22Rv1 (cell line): ENCODE measurements around the gene CORO1C.
"Not testable (repeated sequence)": the region's sequence is repeated elsewhere in the genome, so short reads cannot be mapped to it uniquely, and the experiment has no call there.

ENCODE experiments used
- ZFX ChIP-seq: fragments of 450-650 bp; IDR thresholded peaks from 2 replicates; pipeline ENCODE4 v1.6.1; 2017; ENCODE audit warnings: antibody characterized with exemption, borderline replicate concordance
- TF ChIP-seq, protein P1 (sequence below): fragments of 450-650 bp; IDR thresholded peaks from 2 replicates; pipeline ENCODE4 v1.5.1; 2017; ENCODE audit warnings: mild to moderate bottlenecking

DNA sequence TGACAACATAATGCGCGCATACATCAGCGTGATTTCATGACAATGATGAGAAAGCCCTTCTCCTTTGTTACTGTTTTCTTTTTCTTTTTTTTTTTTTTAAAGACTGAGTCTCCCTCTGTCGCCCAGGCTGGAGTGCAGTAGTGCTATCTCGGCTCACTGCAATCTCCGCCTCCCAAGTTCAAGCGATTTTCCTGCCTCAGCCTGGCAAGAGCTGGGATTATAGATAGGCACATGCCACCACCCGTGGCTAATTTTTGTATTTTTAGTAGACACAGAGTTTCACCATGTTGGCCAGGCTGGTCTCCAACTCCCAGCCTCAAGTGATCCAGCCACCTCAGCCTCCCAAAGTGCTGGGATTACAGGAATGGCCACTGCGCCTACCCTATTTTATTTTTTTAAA lies 76.7 kb downstream of the CORO1C start:
- TF ChIP-seq, protein P1, sequence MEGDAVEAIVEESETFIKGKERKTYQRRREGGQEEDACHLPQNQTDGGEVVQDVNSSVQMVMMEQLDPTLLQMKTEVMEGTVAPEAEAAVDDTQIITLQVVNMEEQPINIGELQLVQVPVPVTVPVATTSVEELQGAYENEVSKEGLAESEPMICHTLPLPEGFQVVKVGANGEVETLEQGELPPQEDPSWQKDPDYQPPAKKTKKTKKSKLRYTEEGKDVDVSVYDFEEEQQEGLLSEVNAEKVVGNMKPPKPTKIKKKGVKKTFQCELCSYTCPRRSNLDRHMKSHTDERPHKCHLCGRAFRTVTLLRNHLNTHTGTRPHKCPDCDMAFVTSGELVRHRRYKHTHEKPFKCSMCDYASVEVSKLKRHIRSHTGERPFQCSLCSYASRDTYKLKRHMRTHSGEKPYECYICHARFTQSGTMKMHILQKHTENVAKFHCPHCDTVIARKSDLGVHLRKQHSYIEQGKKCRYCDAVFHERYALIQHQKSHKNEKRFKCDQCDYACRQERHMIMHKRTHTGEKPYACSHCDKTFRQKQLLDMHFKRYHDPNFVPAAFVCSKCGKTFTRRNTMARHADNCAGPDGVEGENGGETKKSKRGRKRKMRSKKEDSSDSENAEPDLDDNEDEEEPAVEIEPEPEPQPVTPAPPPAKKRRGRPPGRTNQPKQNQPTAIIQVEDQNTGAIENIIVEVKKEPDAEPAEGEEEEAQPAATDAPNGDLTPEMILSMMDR: not testable (repeated sequence)
- TF ChIP-seq ZFX: not testable (repeated sequence)
